Activated naive CD4-positive, alpha-beta T cell treated with anti-CD3 and anti-CD28 coated beads, Interleukin-2, amount 50 U/mL, for 72 hours (primary cell): ENCODE data around the gene USP3. TPM values are rescaled to one million over a fixed set of nuclear protein-coding genes. Genes with fewer than 3 reads are reported as not detected.
"Not testable (repeated sequence)": the region's sequence is repeated elsewhere in the genome, so short reads cannot be mapped to it uniquely, and the experiment has no call there.

ENCODE experiments used
- ATAC-seq, 2 donors: fragments of 150-1000 bp; cut with Tn5 transposase; 2 replicates each; pipeline ENCODE4 v1.10.0; 2021; ENCODE audit warnings: mild to moderate bottlenecking in 2 of 2, moderate library complexity in 2 of 2
- DNase-seq, 2 donors: peaks; one replicate each; pipeline ENCODE4 v3.0.0; 2021 to 2022; ENCODE audit warnings: low spot score in 2 of 2
- H3K27ac Mint-ChIP-seq, 2 donors: one replicate each; pipeline ENCODE4 v1.8.0; 2022; ENCODE audit warnings: mild to moderate bottlenecking in 2 of 2, mixed read lengths in 2 of 2
- H3K36me3 Mint-ChIP-seq, 2 donors: one replicate each; pipeline ENCODE4 v1.8.0; 2022; ENCODE audit warnings: mixed read lengths in 2 of 2
- H3K9me3 Mint-ChIP-seq, 2 donors: one replicate each; pipeline ENCODE4 v1.8.0; 2022; ENCODE audit warnings: mixed read lengths in 2 of 2
- total RNA-seq, 2 donors: library from RNA; stranded (reverse); gene quantifications; one replicate each; pipeline ENCODE4 v1.2.3, GENCODE V29; 2022

Gene USP3
- total RNA-seq, 2 donors from 2014 or later, result 71.4 to 81.4 TPM

GRCh38 chr15:63473007-63473748 lies 31.2 kb upstream of the USP3 start:
- no peak for DNase-seq
- ATAC-seq, result peak in 1 of 2 donors; percentile 52
- H3K27ac Mint-ChIP-seq, result peak overlapping the region in 1 of 2 donors; percentile 58
- no peaks in the 10 kb centered on the region for H3K9me3 Mint-ChIP-seq
- H3K36me3 Mint-ChIP-seq, result no peaks in the 10 kb centered on the region

- ATAC-seq (peak; percentile 13 to 27), DNase-seq (no peak)
- no peaks in the 10 kb centered on the region for H3K36me3 Mint-ChIP-seq
- H3K27ac Mint-ChIP-seq, result peak overlapping the region; percentile 58 to 87
- H3K9me3 Mint-ChIP-seq, result no peaks in the 10 kb centered on the region
Observed at GRCh38 chr15:63473749-63473998, 30.7 kb upstream of the USP3 start.

GRCh38 chr15:63473999-63474809 lies 30.2 kb upstream of the USP3 start:
- H3K9me3 Mint-ChIP-seq, result no peaks in the 10 kb centered on the region
- ATAC-seq (peak; percentile 79 to 85), DNase-seq (peak in 1 of 2 donors; percentile 62)
- H3K27ac Mint-ChIP-seq, result peak overlapping the region; percentile 58 to 87
- no peaks in the 10 kb centered on the region for H3K36me3 Mint-ChIP-seq

GRCh38 chr15:63474810-63475316 lies 29.5 kb upstream of the USP3 start:
- ATAC-seq (peak in 1 of 2 donors; percentile 4), DNase-seq (no peak)
- no peaks in the 10 kb centered on the region for H3K36me3 Mint-ChIP-seq
- H3K9me3 Mint-ChIP-seq, result no peaks in the 10 kb centered on the region
- peak overlapping the region in 1 of 2 donors; percentile 58 for H3K27ac Mint-ChIP-seq

GRCh38 chr15:63475707-63476106 lies 28.7 kb upstream of the USP3 start:
- Mint-ChIP-seq H3K9me3 (no peaks in the 10 kb centered on the region), H3K27ac (no peak overlapping the region)
- ATAC-seq, result no peak

GRCh38 chr15:63476229-63476632 lies 28.2 kb upstream of the USP3 start:
- DNase-seq (no peak), ATAC-seq (no peak)
- H3K27ac Mint-ChIP-seq, result peak overlapping the region in 1 of 2 donors; percentile 1
- no peaks in the 10 kb centered on the region for H3K36me3 Mint-ChIP-seq
- H3K9me3 Mint-ChIP-seq, result no peaks in the 10 kb centered on the region

More at GRCh38 chr15:63475707-63476106, 28.7 kb upstream of the USP3 start:
- DNase-seq, result no peak
- no peaks in the 10 kb centered on the region for H3K36me3 Mint-ChIP-seq

GRCh38 chr15:63478243-63478642 lies 26.1 kb upstream of the USP3 start:
- no peaks in the 10 kb centered on the region for H3K9me3 Mint-ChIP-seq
- H3K36me3 Mint-ChIP-seq, result no peaks in the 10 kb centered on the region
- DNase-seq, result no peak
- ATAC-seq, result no peak
- H3K27ac Mint-ChIP-seq, result no peak overlapping the region

GRCh38 chr15:63480441-63480821 lies 24.0 kb upstream of the USP3 start:
- no peaks in the 10 kb centered on the region for H3K36me3 Mint-ChIP-seq
- no peaks in the 10 kb centered on the region for H3K9me3 Mint-ChIP-seq
- no peak for DNase-seq
- H3K27ac Mint-ChIP-seq, result peak overlapping the region; percentile 50 to 86
- ATAC-seq, result no peak

GRCh38 chr15:63481105-63481810 lies 23.1 kb upstream of the USP3 start:
- ATAC-seq (peak; percentile 70 to 84), DNase-seq (no peak)
- Mint-ChIP-seq H3K27ac (peak overlapping the region; percentile 50 to 86), H3K36me3 (no peaks in the 10 kb centered on the region), H3K9me3 (no peaks in the 10 kb centered on the region)

GRCh38 chr15:63482874-63483323 lies 21.5 kb upstream of the USP3 start:
- peak overlapping the region in 1 of 2 donors; percentile 75 for H3K27ac Mint-ChIP-seq
- DNase-seq (no peak), ATAC-seq (no peak)
- H3K9me3 Mint-ChIP-seq, result no peaks in the 10 kb centered on the region
- no peaks in the 10 kb centered on the region for H3K36me3 Mint-ChIP-seq

- ATAC-seq, result peak in 1 of 2 donors; percentile 14
- Mint-ChIP-seq H3K36me3 (no peaks in the 10 kb centered on the region), H3K27ac (peak overlapping the region; percentile 71 to 75)
Observed at GRCh38 chr15:63483521-63484371, 20.6 kb upstream of the USP3 start.

GRCh38 chr15:63484433-63485186 lies 19.8 kb upstream of the USP3 start:
- no peak for DNase-seq
- no peaks in the 10 kb centered on the region for H3K36me3 Mint-ChIP-seq
- no peak for ATAC-seq
- no peaks in the 10 kb centered on the region for H3K9me3 Mint-ChIP-seq
- H3K27ac Mint-ChIP-seq, result peak overlapping the region in 1 of 2 donors; percentile 71

More at GRCh38 chr15:63483521-63484371, 20.6 kb upstream of the USP3 start:
- no peaks in the 10 kb centered on the region for H3K9me3 Mint-ChIP-seq
- DNase-seq, result no peak

GRCh38 chr15:63487076-63487757 lies 17.2 kb upstream of the USP3 start:
- H3K27ac Mint-ChIP-seq, result peak overlapping the region in 1 of 2 donors; percentile 42
- DNase-seq, result peak; percentile 81 to 97
- ATAC-seq, result peak; percentile 81 to 91
- H3K36me3 Mint-ChIP-seq, result no peaks in the 10 kb centered on the region
- no peaks in the 10 kb centered on the region for H3K9me3 Mint-ChIP-seq

- ATAC-seq, H3K9me3 Mint-ChIP-seq, DNase-seq, H3K36me3 Mint-ChIP-seq: not testable (repeated sequence)
- H3K27ac Mint-ChIP-seq, result peak overlapping the region in 1 of 2 donors; percentile 42
Observed at GRCh38 chr15:63487758-63488397, 16.5 kb upstream of the USP3 start.
